HL-60 (cell line): ENCODE results near the gene COL23A1.

Source experiments
- DNase-seq, 2 experiments: peaks; one replicate each; pipeline ENCODE4 v3.0.0-alpha.2; 2010 to 2020; ENCODE audit warnings: low read depth in 1 of 2, low spot score in 1 of 2
- H3K27ac ChIP-seq: fragments of 250-450 bp; sonication (Bioruptor Pico); replicated peaks from 2 replicates; pipeline ENCODE4 v1.5.1; 2020; ENCODE audit warnings: mild to moderate bottlenecking, moderate library complexity
- H3K27me3 ChIP-seq: fragments of 250-450 bp; sonication (Bioruptor Pico); 2 replicates; pipeline ENCODE4 v1.5.1; 2021; ENCODE audit warnings: mild to moderate bottlenecking, moderate library complexity; ENCODE audit not compliant: insufficient read depth, poor library complexity, severe bottlenecking
- H3K4me3 ChIP-seq: replicated peaks from 2 replicates; pipeline ENCODE4 v1.5.1; 2011; ENCODE audit warnings: mild to moderate bottlenecking, control low read depth, low read length; ENCODE audit not compliant: insufficient read depth
- CTCF ChIP-seq: IDR thresholded peaks from one replicate; pipeline ENCODE4 v1.5.1; 2011; ENCODE audit warnings: low read length, control low read depth, inconsistent platforms; ENCODE audit not compliant: insufficient read depth
- GABPA ChIP-seq: IDR thresholded peaks from 2 replicates; pipeline ENCODE4 v1.6.1; 2012; ENCODE audit warnings: low read depth
- POLR2AphosphoS5 ChIP-seq: IDR thresholded peaks from 2 replicates; pipeline ENCODE4 v1.6.1; 2012; ENCODE audit warnings: low read depth
- REST ChIP-seq: IDR thresholded peaks from 2 replicates; pipeline ENCODE4 v1.6.1; 2012; ENCODE audit warnings: low read depth; ENCODE audit not compliant: insufficient replicate concordance
- SPI1 ChIP-seq: IDR thresholded peaks from 2 replicates; pipeline ENCODE4 v1.6.1; 2012; ENCODE audit warnings: low read depth, mild to moderate bottlenecking, borderline replicate concordance

Gene COL23A1

GRCh38 chr5:178420354-178420781, 169.8 kb downstream of the COL23A1 start:
- H3K4me3 ChIP-seq, result no peak overlapping the region
- no peak overlapping the region; the same call in 1 of the 2 replicates for H3K27ac ChIP-seq
- no peaks in the 10 kb centered on the region for H3K27me3 ChIP-seq

GRCh38 chr5:178419651-178420050, 170.5 kb downstream of the COL23A1 start:
- TF ChIP-seq CTCF (no peak), REST (no peak), SPI1 (no peak), GABPA (no peak), POLR2AphosphoS5 (no peak)
- Histone ChIP-seq H3K27me3 (no peaks in the 10 kb centered on the region), H3K4me3 (no peak overlapping the region), H3K27ac (peak overlapping the region; percentile 28)
- no peak for DNase-seq

More at GRCh38 chr5:178420354-178420781, 169.8 kb downstream of the COL23A1 start:
- DNase-seq, result no peak
- no peak for TF ChIP-seq POLR2AphosphoS5
- TF ChIP-seq GABPA, result no peak

- DNase-seq, result no peak
- peak overlapping the region; percentile 28; the same call in 1 of the 2 replicates for H3K27ac ChIP-seq
- H3K27me3 ChIP-seq, result no peaks in the 10 kb centered on the region
- no peak overlapping the region for H3K4me3 ChIP-seq
- TF ChIP-seq REST (no peak), POLR2AphosphoS5 (no peak), GABPA (no peak), SPI1 (no peak), CTCF (no peak)
These were observed 171.0 kb downstream of the COL23A1 start for GRCh38 chr5:178419196-178419595.

- Histone ChIP-seq H3K4me3 (no peak overlapping the region), H3K27ac (peak overlapping the region; percentile 19), H3K27me3 (no peaks in the 10 kb centered on the region)
- no peak for DNase-seq
- TF ChIP-seq GABPA, result no peak
- TF ChIP-seq SPI1, result no peak
- TF ChIP-seq POLR2AphosphoS5, result 0 out of 2 replicates have a peak, but pooled peaks have one; percentile 27
- TF ChIP-seq REST, result no peak
- TF ChIP-seq CTCF, result no peak
These were observed 171.7 kb downstream of the COL23A1 start for GRCh38 chr5:178418471-178419010.
